ENCODE results near the gene SNX5. TPM values are rescaled to one million over a fixed set of nuclear protein-coding genes. Genes with fewer than 3 reads are reported as not detected.

SNX5 gene
- total and polyA plus RNA-seq, 2 of the 13 experiments (the other 11 are each of a cell fraction or from before 2014, with no cell fraction given): 664 to 1,040 TPM

- TF ChIP-seq, protein P1, sequence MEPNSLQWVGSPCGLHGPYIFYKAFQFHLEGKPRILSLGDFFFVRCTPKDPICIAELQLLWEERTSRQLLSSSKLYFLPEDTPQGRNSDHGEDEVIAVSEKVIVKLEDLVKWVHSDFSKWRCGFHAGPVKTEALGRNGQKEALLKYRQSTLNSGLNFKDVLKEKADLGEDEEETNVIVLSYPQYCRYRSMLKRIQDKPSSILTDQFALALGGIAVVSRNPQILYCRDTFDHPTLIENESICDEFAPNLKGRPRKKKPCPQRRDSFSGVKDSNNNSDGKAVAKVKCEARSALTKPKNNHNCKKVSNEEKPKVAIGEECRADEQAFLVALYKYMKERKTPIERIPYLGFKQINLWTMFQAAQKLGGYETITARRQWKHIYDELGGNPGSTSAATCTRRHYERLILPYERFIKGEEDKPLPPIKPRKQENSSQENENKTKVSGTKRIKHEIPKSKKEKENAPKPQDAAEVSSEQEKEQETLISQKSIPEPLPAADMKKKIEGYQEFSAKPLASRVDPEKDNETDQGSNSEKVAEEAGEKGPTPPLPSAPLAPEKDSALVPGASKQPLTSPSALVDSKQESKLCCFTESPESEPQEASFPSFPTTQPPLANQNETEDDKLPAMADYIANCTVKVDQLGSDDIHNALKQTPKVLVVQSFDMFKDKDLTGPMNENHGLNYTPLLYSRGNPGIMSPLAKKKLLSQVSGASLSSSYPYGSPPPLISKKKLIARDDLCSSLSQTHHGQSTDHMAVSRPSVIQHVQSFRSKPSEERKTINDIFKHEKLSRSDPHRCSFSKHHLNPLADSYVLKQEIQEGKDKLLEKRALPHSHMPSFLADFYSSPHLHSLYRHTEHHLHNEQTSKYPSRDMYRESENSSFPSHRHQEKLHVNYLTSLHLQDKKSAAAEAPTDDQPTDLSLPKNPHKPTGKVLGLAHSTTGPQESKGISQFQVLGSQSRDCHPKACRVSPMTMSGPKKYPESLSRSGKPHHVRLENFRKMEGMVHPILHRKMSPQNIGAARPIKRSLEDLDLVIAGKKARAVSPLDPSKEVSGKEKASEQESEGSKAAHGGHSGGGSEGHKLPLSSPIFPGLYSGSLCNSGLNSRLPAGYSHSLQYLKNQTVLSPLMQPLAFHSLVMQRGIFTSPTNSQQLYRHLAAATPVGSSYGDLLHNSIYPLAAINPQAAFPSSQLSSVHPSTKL (CRISPR knock-in tag; IDR thresholded peaks at IDR 0.05): peak; percentile 70
- TF ChIP-seq ZNF550 (CRISPR knock-in tag; IDR thresholded peaks at IDR 0.05; ENCODE audit: borderline replicate concordance): no peak
- TF ChIP-seq, protein P2, sequence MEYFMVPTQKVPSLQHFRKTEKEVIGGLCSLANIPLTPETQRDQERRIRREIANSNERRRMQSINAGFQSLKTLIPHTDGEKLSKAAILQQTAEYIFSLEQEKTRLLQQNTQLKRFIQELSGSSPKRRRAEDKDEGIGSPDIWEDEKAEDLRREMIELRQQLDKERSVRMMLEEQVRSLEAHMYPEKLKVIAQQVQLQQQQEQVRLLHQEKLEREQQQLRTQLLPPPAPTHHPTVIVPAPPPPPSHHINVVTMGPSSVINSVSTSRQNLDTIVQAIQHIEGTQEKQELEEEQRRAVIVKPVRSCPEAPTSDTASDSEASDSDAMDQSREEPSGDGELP (IDR thresholded peaks at IDR 0.05; ENCODE audit: borderline replicate concordance, low read depth): no peak
- peak; percentile 84 for TF ChIP-seq GFI1 (CRISPR knock-in tag; IDR thresholded peaks at IDR 0.05; ENCODE audit: borderline replicate concordance)
- no peak for TF ChIP-seq CSRNP1 (CRISPR knock-in tag; IDR thresholded peaks at IDR 0.05)
- TF ChIP-seq ZNF737 (CRISPR knock-in tag; IDR thresholded peaks at IDR 0.05; ENCODE audit: borderline replicate concordance): no peak
- TF ChIP-seq SMAD1 (CRISPR knock-in tag; IDR thresholded peaks at IDR 0.05; ENCODE audit: borderline replicate concordance, low read depth): no peak
- TF ChIP-seq KLF6 (CRISPR knock-in tag; IDR thresholded peaks at IDR 0.05): no peak
- peak; percentile 87 for TF ChIP-seq PAXIP1 (CRISPR knock-in tag; conservative IDR thresholded peaks at IDR 0.05)
Observed at GRCh38 chr20:17892189-17892938, 76.2 kb downstream of the SNX5 start (continued).
